GM18511 (cell line): ENCODE data around the gene FLRT2.

Source experiments
- ATAC-seq: cut with Tn5 transposase; IDR thresholded peaks from one replicate; pipeline ENCODE4 v1.9.1; 2021; ENCODE audit warnings: mild to moderate bottlenecking, moderate library complexity; ENCODE audit not compliant: unreplicated experiment

The FLRT2 gene

GRCh38 chr14:85529803-85530574 lies at the start of gene FLRT2:
FLRT2 (plus strand) TSS chr14:85530144; CDS start chr14:85621515, 91,371 bp downstream.
- ATAC-seq: no peak

- no peak for ATAC-seq
Measured at GRCh38 chr14:85481471-85481870, 48.5 kb upstream of the FLRT2 start.

GRCh38 chr14:85482552-85482951 lies 47.4 kb upstream of the FLRT2 start:
- no peak for ATAC-seq

- no peak for ATAC-seq
Measured at GRCh38 chr14:85483037-85483436, 46.9 kb upstream of the FLRT2 start.

- no peak for ATAC-seq
Measured at GRCh38 chr14:85483652-85484051, 46.3 kb upstream of the FLRT2 start.

GRCh38 chr14:85487215-85487614 lies 42.7 kb upstream of the FLRT2 start:
- no peak for ATAC-seq

GRCh38 chr14:85501751-85502150 lies 28.2 kb upstream of the FLRT2 start:
- ATAC-seq: no peak

GRCh38 chr14:85508863-85509262 lies 21.1 kb upstream of the FLRT2 start:
- no peak for ATAC-seq

GRCh38 chr14:85512451-85512850 lies 17.5 kb upstream of the FLRT2 start:
- ATAC-seq: no peak

GRCh38 chr14:85514487-85514886 lies 15.5 kb upstream of the FLRT2 start:
- ATAC-seq: no peak

GRCh38 chr14:85516239-85517113 lies 13.5 kb upstream of the FLRT2 start:
- no peak for ATAC-seq

- ATAC-seq: no peak
Measured at GRCh38 chr14:85517114-85517688, 12.7 kb upstream of the FLRT2 start.

- no peak for ATAC-seq
Measured at GRCh38 chr14:85519661-85520305, 10.2 kb upstream of the FLRT2 start.

GRCh38 chr14:85520581-85520980 lies 9.4 kb upstream of the FLRT2 start:
- no peak for ATAC-seq

GRCh38 chr14:85523624-85524023 lies 6.3 kb upstream of the FLRT2 start:
- no peak for ATAC-seq

GRCh38 chr14:85527006-85527405 lies 2.9 kb upstream of the FLRT2 start:
- no peak for ATAC-seq

- no peak for ATAC-seq
Measured at GRCh38 chr14:85527445-85528035, 2.4 kb upstream of the FLRT2 start.

- ATAC-seq: no peak
Measured at GRCh38 chr14:85528080-85528896, 1.7 kb upstream of the FLRT2 start.

GRCh38 chr14:85528897-85529631 lies 880 bp upstream of the FLRT2 start:
- ATAC-seq: no peak
